NB4 (cell line): Measurements from ENCODE around the gene NMUR1.

Experiments used
- DNase-seq: peaks from one replicate; pipeline ENCODE4 v3.0.0; 2010; ENCODE audit warnings: low read depth
- H3K4me3 ChIP-seq: one replicate; pipeline ENCODE4 v1.5.1; 2011; ENCODE audit warnings: mild to moderate bottlenecking, low read depth, low read length, moderate library complexity
- MAX ChIP-seq: IDR thresholded peaks from 2 replicates; pipeline ENCODE4 v1.6.1; 2011; ENCODE audit warnings: low read depth, low read length
- MYC ChIP-seq: IDR thresholded peaks from 2 replicates; pipeline ENCODE4 v1.6.1; 2011; ENCODE audit warnings: low read depth, low read length
- POLR2A ChIP-seq: IDR thresholded peaks from 2 replicates; pipeline ENCODE4 v1.6.1; 2011; ENCODE audit warnings: mild to moderate bottlenecking; ENCODE audit not compliant: insufficient read length; ENCODE audit errors: extremely low read depth
- TF ChIP-seq, protein P1 (sequence below): IDR thresholded peaks from one replicate; pipeline ENCODE4 v1.5.1; 2012; ENCODE audit warnings: low read depth, low read length

The NMUR1 gene

GRCh38 chr2:231518771-231519170 lies 11.5 kb downstream of the NMUR1 start:
- DNase-seq: no peak
- H3K4me3 ChIP-seq: no peak overlapping the region
- no peak for TF ChIP-seq MAX
- TF ChIP-seq, protein P1, sequence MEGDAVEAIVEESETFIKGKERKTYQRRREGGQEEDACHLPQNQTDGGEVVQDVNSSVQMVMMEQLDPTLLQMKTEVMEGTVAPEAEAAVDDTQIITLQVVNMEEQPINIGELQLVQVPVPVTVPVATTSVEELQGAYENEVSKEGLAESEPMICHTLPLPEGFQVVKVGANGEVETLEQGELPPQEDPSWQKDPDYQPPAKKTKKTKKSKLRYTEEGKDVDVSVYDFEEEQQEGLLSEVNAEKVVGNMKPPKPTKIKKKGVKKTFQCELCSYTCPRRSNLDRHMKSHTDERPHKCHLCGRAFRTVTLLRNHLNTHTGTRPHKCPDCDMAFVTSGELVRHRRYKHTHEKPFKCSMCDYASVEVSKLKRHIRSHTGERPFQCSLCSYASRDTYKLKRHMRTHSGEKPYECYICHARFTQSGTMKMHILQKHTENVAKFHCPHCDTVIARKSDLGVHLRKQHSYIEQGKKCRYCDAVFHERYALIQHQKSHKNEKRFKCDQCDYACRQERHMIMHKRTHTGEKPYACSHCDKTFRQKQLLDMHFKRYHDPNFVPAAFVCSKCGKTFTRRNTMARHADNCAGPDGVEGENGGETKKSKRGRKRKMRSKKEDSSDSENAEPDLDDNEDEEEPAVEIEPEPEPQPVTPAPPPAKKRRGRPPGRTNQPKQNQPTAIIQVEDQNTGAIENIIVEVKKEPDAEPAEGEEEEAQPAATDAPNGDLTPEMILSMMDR: no peak
- TF ChIP-seq MYC: no peak
- no peak for TF ChIP-seq POLR2A

DNA sequence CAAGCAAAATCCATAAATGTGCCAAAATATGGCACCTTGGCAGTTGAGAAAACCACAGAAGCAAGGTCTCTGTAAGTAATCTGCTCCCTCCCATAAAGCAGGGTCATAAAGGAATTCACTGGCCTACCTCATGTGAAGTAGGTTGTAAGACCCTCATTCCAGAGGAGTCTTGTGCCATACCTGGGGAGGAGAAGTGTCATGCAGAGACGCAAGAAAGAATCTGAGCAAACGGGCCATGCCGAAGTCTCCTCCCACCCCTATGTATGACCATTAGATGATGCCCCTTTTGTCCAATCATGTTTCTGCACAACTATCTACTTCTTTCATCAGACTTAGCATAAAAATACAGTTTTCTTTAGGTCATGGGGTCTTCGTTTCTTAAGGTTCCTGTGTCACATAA lies 14.6 kb downstream of the NMUR1 start:
- peak overlapping the region; percentile 80 for H3K4me3 ChIP-seq
- peak; percentile 58 for DNase-seq
- TF ChIP-seq POLR2A: peak; percentile 23
- TF ChIP-seq, protein P1: no peak
- no peak for TF ChIP-seq MAX
- no peak for TF ChIP-seq MYC

- TF ChIP-seq POLR2A (no peak), MAX (peak; percentile 92), MYC (peak; percentile 91)
- TF ChIP-seq, protein P1: no peak
- H3K4me3 ChIP-seq: peak overlapping the region; percentile 80
- DNase-seq: peak; percentile 48
These were observed 15.3 kb downstream of the NMUR1 start for GRCh38 chr2:231514951-231515297.

GRCh38 chr2:231514225-231514950 lies 15.9 kb downstream of the NMUR1 start:
- peak overlapping the region; percentile 94 for H3K4me3 ChIP-seq
- peak; percentile 99 for DNase-seq
- TF ChIP-seq POLR2A: peak; percentile 87
- TF ChIP-seq MYC: peak; percentile 70
- peak; percentile 64 for TF ChIP-seq MAX
- TF ChIP-seq, protein P1: no peak

GRCh38 chr2:231513746-231514224 lies 16.5 kb downstream of the NMUR1 start:
- no peak for DNase-seq
- peak overlapping the region; percentile 94 for H3K4me3 ChIP-seq
- TF ChIP-seq MYC (no peak), POLR2A (no peak), MAX (no peak)
- TF ChIP-seq, protein P1: no peak

DNA sequence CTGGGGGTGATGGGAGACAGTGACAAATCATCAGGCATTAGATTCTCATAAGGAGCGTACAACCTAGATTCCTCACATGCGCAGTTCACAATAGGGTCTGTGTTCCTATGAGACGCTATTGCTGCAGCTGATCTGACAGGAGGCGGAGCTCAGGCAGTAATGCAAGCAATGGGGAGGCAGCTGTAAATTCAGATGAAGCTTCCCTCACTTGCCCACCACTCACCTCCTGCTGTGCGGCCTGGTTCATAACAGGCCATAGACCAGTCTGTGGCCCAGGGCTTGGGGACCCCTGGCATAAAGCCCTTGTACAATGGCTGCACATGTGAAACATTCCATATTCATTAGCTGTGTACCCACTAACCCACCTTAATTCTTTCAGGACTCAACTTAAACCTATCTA lies 18.0 kb downstream of the NMUR1 start:
- DNase-seq: no peak
- no peak overlapping the region for H3K4me3 ChIP-seq
- TF ChIP-seq MAX (no peak), POLR2A (no peak), MYC (no peak)
- TF ChIP-seq, protein P1: no peak
